Epithelial cell of proximal tubule (primary cell): ENCODE data around the gene XRCC6. TPM values are rescaled to one million over a fixed set of nuclear protein-coding genes. Genes with fewer than 3 reads are reported as not detected.
"Not testable (repeated sequence)": the region's sequence is repeated elsewhere in the genome, so short reads cannot be mapped to it uniquely, and the experiment has no call there.

Source experiments
- DNase-seq: peaks from one replicate; pipeline ENCODE4 v3.0.0-alpha.2; 2011; ENCODE audit warnings: low read depth
- H3K4me3 ChIP-seq: 2 replicates; pipeline ENCODE4 v1.5.1; 2011; ENCODE audit warnings: low read depth, mild to moderate bottlenecking, low read length
- total RNA-seq: library from RNA; depleted of rRNA; stranded (reverse); fragments of >200 nt; gene quantifications from 2 replicates; pipeline ENCODE4 v1.2.3, GENCODE V29; 2015
- TF ChIP-seq, protein P1 (sequence below): conservative IDR thresholded peaks from 2 replicates; pipeline ENCODE4 v1.5.1; 2012; ENCODE audit warnings: low read depth, mild to moderate bottlenecking, low read length

XRCC6 gene
- total RNA-seq, 1 donor from 2014 or later: 368 TPM

GRCh38 chr22:41661088-41661487 is 40.0 kb downstream of the XRCC6 start:
- TF ChIP-seq, protein P1, sequence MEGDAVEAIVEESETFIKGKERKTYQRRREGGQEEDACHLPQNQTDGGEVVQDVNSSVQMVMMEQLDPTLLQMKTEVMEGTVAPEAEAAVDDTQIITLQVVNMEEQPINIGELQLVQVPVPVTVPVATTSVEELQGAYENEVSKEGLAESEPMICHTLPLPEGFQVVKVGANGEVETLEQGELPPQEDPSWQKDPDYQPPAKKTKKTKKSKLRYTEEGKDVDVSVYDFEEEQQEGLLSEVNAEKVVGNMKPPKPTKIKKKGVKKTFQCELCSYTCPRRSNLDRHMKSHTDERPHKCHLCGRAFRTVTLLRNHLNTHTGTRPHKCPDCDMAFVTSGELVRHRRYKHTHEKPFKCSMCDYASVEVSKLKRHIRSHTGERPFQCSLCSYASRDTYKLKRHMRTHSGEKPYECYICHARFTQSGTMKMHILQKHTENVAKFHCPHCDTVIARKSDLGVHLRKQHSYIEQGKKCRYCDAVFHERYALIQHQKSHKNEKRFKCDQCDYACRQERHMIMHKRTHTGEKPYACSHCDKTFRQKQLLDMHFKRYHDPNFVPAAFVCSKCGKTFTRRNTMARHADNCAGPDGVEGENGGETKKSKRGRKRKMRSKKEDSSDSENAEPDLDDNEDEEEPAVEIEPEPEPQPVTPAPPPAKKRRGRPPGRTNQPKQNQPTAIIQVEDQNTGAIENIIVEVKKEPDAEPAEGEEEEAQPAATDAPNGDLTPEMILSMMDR: no peak
- no peak overlapping the region for H3K4me3 ChIP-seq
- no peak for DNase-seq

GRCh38 chr22:41661713-41662112 is 40.6 kb downstream of the XRCC6 start:
- no peak for DNase-seq
- H3K4me3 ChIP-seq: no peak overlapping the region
- TF ChIP-seq, protein P1: no peak

GRCh38 chr22:41663594-41663993 is 42.5 kb downstream of the XRCC6 start:
- not testable (repeated sequence) for H3K4me3 ChIP-seq, DNase-seq

- DNase-seq: no peak
- no peak overlapping the region for H3K4me3 ChIP-seq
- TF ChIP-seq, protein P1: no peak
These were observed 43.4 kb downstream of the XRCC6 start for GRCh38 chr22:41664490-41664889.

GRCh38 chr22:41664951-41665350 is 43.9 kb downstream of the XRCC6 start:
- TF ChIP-seq, protein P1: no peak
- no peak overlapping the region for H3K4me3 ChIP-seq
- DNase-seq: no peak

- TF ChIP-seq, protein P1: no peak
- no peak for DNase-seq
- H3K4me3 ChIP-seq: no peak overlapping the region
These were observed 48.1 kb downstream of the XRCC6 start for GRCh38 chr22:41668971-41669911.

GRCh38 chr22:41672096-41672495 is 51.0 kb downstream of the XRCC6 start:
- DNase-seq: not testable (repeated sequence)

More at GRCh38 chr22:41672096-41672495, 51.0 kb downstream of the XRCC6 start:
- H3K4me3 ChIP-seq: not testable (repeated sequence)
